Erythroblast (primary cell): ENCODE data around the gene PCDHB16.
"Not testable (repeated sequence)": the region's sequence is repeated elsewhere in the genome, so short reads cannot be mapped to it uniquely, and the experiment has no call there.

Experiments
- GATA1 ChIP-seq: IDR thresholded peaks from 2 replicates; pipeline ENCODE4 v1.6.1; 2011; ENCODE audit warnings: low read depth, mild to moderate bottlenecking, control low read depth, low read length, moderate library complexity
- POLR2A ChIP-seq: IDR thresholded peaks from 2 replicates; pipeline ENCODE4 v1.6.1; 2011; ENCODE audit warnings: mild to moderate bottlenecking, low read length

GRCh38 chr5:141157901-141158300, 24.3 kb upstream of the PCDHB16 start:
- not testable (repeated sequence) for TF ChIP-seq POLR2A, GATA1
